NCI-H2227 (cell line): ENCODE results near the gene SLN.

Experiments used
- DNase-seq: peaks from one replicate; lab custom pipeline; 2025; ENCODE audit not compliant: unreplicated experiment; lab: John Stamatoyannopoulos, UW

The SLN gene

GRCh38 chr11:107688322-107688918 lies 23.4 kb downstream of the SLN start:
- no peak for DNase-seq

GRCh38 chr11:107683807-107684206 lies 28.0 kb downstream of the SLN start:
- no peak for DNase-seq

- no peak for DNase-seq
Observed at GRCh38 chr11:107683061-107683460, 28.8 kb downstream of the SLN start.

- DNase-seq: no peak
Observed at GRCh38 chr11:107682572-107682971, 29.3 kb downstream of the SLN start.

GRCh38 chr11:107682171-107682570 lies 29.7 kb downstream of the SLN start:
- DNase-seq: no peak

GRCh38 chr11:107679255-107680024 lies 32.4 kb downstream of the SLN start:
- no peak for DNase-seq

- DNase-seq: no peak
Observed at GRCh38 chr11:107678632-107678971, 33.3 kb downstream of the SLN start.

- DNase-seq: no peak
Observed at GRCh38 chr11:107677924-107678631, 33.8 kb downstream of the SLN start.

GRCh38 chr11:107676336-107677057 lies 35.4 kb downstream of the SLN start:
- no peak for DNase-seq

- no peak for DNase-seq
Observed at GRCh38 chr11:107675902-107676301, 36.0 kb downstream of the SLN start.

GRCh38 chr11:107669893-107670601 lies 41.8 kb downstream of the SLN start:
- no peak for DNase-seq

GRCh38 chr11:107669191-107669740 lies 42.6 kb downstream of the SLN start:
- DNase-seq: no peak

- DNase-seq: no peak
Observed at GRCh38 chr11:107666911-107667613, 44.8 kb downstream of the SLN start.

GRCh38 chr11:107665018-107665417 lies 46.8 kb downstream of the SLN start:
- no peak for DNase-seq

- no peak for DNase-seq
Observed at GRCh38 chr11:107661656-107662055, 50.2 kb downstream of the SLN start.

- DNase-seq: no peak
Observed at GRCh38 chr11:107660066-107660465, 51.8 kb downstream of the SLN start.

GRCh38 chr11:107659310-107659709 lies 52.5 kb downstream of the SLN start:
- no peak for DNase-seq
